Measurements from ENCODE around the gene TYSND1. TPM values are rescaled to one million over a fixed set of nuclear protein-coding genes. Genes with fewer than 3 reads are reported as not detected.
"Not testable (repeated sequence)": the region's sequence is repeated elsewhere in the genome, so short reads cannot be mapped to it uniquely, and the experiment has no call there.

Gene TYSND1
- total RNA-seq, 1 experiment from 2014 or later = 23.1 TPM

DNA sequence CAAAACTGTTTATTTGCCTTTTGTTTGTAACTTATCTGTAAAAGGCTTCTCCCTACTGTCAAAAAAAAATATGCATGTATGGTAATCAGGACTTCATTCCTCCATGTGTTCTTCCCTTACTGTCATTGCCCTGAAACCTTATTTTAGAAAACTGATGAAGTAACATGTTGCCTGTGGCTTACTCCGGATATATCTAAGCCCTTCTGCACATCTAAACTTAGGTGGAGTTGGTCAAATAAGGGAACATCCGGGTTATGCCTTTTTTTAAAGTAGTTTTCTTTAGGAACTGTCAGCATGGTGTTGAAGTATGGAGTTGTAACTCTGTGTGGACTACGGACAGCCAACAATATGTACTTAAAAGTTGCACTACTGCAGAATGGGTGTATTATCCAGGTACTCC is 17.7 kb upstream of the TYSND1 start:
- no peak for DNase-seq (ENCODE audit: extremely low read depth, low read depth)

DNA sequence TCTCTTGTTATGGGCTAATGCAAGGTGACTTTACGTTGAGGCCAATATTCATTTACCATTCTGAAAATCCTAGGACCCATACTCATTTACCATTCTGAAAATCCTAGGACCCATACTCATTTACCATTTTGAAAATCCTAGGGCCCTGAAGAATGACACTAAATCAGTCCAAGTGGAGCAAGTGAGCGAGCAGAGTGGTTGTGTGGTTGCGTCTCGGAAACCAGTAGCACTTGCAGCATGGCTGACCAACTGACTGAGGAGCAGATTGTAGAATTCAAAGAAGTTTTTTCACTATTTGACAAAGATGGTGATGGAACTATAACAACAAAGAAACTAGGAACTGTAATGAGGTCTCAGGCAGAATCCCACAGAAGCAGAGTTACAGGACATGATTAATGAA is 16.9 kb upstream of the TYSND1 start:
- DNase-seq (ENCODE audit: extremely low read depth, low read depth) = no peak

DNA sequence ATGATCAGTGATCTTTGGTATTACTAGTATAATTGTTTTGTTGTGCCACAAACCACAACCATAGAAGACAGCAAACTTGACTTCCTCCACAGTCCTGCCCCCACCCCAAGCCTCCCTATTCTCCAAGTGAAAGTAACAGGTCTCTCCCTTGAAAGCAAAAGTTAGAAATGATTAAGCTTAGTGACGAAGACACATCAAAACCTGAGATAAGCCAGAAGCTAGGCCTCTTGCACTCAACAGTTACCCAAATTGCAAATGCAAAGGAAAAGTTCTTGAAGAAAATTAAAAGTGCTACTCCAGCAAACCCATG is 16.3 kb upstream of the TYSND1 start:
- no peak for DNase-seq (ENCODE audit: extremely low read depth, low read depth)

DNA sequence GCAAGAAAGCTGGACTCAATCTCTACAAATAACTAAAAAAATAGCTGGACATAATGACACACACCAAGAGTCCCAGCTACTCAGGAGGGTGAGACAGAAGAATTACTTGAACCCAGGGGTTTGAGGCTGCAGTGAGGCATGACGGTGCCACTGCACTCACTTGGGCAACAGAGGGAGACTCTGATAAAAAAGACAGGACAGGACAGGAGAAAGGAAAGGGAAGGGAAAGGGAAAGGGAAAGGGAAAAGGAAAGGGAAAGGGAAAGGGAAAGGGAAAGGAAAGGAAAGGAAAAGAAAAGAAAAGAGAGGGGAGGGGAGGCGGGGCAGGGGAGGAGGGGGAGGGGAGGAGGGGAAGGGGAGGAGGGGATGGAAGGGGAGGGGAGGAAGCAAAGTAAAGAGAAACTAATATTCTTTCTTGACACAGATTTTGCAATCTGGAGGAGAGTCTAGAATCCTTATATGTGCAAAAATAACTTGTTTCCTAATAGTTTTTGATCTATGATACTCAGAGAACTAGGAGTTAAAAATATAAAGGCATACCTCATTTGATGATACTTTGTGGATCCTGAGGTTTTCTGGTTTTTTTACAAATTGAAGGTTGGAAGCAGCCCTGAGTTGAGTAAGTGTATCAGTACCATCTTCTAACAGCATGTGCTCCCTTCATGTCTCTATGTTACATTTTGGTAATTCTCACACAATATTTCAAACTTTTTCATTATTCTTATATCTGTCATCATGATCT is 15.8 kb upstream of the TYSND1 start:
- DNase-seq (ENCODE audit: extremely low read depth, low read depth) = no peak

DNA sequence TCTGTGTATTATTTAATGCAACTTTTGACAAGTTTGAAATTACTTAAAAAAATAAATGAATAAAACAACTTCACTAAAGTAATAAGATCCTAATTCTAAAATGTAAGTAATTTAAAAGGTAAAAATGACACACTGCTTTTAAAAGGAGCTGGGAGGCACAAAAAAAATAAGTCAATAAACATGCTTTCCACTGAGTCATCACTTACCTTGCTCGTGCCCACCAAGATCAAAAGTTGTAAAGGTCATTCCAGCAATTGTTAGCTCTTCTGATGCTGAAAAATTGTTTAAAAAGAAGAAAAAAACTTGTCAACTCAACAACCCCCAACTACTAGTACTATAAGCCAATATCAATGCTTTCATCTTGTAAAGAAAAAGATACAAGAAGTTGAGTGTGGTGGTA is 14.3 kb upstream of the TYSND1 start:
- DNase-seq (ENCODE audit: extremely low read depth, low read depth) = no peak

DNA sequence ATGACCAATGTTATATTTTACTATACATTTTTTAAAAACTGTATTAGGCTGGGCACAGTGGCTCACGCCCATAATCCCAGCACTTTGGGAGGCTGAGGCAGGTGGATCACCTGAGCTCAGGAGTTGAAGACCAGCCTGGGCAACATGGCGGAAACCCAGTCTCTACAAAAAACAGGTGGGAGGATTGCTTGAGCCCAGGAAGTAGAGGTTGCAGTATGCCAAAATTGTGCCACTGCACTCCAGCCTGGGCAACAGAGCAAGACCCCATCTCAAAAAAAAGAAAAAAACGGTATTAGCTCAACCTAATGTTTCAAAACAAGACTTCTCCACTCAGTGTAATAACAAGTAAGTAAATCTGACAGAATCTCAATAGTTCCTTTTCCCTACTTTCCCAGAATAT is 12.9 kb upstream of the TYSND1 start:
- DNase-seq (ENCODE audit: extremely low read depth, low read depth) = not testable (repeated sequence)

DNA sequence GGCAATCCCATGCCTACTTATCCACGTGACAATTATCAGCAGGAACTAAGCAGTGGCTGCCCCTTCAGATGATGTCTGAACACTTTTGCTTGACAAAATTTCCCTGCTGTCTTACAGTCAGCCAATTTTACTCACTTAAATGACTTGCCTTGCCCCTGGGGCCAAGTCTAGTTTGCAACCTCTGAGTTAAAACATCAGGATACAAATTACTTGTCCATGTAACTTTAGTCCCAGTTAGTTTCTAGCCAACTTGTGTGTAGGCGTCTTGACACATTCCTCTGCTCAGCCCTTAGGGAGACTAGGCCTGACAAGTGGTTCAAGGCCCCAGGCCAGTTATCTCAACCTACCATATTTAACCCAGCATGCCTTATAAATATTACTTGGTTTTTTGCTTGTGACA is 11.6 kb upstream of the TYSND1 start:
- no peak for DNase-seq (ENCODE audit: extremely low read depth, low read depth)

DNA sequence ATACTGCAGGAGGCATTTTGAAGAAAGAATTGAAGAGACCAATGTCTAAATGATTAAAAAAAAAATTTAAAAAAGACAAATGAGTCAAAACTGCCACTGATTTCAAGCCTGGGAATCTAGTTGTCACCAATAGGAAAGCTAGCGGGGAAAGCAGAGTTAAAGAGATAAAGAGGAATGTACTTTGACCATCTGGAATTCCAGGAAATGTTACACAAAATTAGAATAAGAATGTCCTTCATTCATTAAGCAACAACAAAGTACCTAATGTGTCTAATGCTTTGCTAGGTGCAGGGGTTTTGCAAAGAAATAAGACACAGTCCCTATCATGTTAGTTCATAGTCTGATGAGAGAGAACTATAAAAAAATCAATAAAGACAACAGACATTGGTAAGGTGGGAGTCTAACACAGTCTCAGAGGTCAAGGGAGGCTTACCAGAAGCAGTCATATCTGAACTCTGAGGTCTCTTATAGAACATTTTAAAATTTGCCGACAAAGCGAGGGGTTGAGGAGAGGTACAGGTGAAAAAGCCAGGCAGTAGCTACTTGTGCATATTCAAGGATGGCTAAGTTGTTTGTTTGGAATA is 8.8 kb upstream of the TYSND1 start:
- no peak for DNase-seq (ENCODE audit: extremely low read depth, low read depth)

DNA sequence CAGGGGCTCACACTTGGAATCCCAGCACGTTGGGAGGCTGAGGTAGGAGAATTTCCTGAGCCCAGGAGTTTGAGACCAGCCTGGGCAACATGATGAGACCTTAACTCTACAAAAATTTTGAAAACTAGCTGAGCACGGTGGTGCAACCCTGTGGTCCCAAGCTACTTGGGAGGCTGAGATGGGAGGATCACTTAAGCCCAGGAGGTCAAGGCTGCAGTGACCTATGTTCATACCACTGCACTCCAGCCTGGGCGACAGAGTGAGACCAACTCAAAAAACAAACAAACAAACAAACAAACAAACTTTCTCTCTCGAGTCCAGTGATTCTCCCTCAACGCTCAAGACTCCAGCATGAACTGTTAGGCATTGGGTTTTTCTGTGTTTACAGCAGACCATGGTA is 2.0 kb upstream of the TYSND1 start:
- no peak for DNase-seq (ENCODE audit: extremely low read depth, low read depth)

DNA sequence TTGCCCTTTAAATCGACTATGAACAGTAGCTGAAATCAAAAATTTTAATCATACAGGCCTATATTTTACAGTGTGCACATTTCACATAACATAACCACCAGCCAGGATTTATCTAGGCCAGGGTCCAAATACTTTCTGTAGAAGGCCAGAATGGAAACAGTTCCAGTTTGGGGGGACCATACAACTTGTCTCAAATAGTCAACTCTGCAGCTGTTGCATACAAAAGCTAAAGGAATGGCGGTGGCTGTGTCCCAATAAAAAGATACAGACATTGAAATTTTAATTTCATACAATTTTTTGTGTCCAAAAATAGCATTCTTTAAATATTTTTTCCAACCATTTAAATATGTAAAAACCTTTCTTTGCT is 742 bp upstream of the TYSND1 start:
- no peak for DNase-seq (ENCODE audit: extremely low read depth, low read depth)

DNA sequence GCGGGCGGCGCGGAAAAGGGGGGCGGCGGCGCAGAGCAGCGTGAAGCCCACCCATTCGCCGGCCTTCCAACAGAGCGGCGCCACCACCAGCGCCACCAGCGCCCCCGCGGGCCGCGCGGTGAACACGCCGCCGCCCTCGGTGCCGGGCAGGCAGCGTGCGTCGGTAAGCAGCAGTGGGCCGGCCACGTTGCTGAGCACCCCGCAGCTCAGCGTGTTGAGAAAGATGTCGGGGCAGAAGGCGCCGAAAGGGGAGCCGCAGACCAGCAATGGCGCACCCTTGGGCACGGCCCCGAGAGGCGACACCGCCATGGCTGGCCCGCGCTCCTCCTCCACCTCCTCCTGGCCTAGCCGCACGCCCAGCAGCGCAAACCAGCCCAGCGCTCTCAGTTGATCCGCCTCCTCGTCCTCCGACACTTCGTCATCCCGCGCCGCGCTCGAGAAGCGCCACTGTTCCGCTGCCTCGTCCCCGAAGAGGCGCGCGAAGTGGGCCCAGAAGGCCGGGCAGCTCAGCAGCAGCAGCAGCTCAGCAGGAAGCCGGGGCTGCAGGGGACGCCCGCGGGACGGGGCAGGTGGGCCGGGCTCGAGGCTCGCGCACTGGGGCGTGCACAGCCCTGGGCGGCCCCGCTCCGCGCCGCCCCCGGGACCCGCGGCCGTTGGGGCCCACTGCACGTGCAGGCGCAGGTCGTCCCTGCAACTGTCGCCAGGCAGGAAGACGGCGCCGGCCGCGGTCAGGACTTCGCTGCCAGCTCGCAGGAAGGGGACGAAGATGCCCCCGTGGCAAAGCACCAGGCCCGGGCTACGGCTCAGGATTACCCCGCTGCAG is 623 bp downstream of the TYSND1 start:
- peak; percentile 43 for DNase-seq (ENCODE audit: extremely low read depth, low read depth)

DNA sequence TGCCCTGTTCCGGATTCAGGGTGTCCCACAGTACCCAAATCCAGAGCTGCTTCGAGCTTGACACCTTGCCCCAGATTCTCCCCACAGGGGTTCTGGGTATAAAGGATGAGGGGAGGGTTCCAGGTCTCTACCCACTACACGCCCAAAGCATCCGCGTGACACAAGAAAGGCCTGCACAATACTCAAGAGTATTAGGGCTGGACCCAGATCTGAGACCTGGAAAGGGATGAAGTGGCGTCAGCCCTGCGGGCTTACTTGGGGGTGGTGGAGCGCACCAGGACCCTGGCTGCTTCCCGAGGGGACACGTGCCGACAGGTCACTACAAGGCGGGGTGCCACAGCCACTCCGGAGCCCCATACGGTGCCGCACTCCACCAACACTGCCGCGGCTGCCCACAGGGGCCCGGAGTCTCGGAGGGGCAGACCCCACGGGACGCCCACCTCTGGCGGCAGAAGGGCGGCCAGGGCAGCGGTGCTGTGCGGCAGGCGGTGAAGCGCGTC is 1.3 kb downstream of the TYSND1 start:
- no peak for DNase-seq (ENCODE audit: extremely low read depth, low read depth)

DNA sequence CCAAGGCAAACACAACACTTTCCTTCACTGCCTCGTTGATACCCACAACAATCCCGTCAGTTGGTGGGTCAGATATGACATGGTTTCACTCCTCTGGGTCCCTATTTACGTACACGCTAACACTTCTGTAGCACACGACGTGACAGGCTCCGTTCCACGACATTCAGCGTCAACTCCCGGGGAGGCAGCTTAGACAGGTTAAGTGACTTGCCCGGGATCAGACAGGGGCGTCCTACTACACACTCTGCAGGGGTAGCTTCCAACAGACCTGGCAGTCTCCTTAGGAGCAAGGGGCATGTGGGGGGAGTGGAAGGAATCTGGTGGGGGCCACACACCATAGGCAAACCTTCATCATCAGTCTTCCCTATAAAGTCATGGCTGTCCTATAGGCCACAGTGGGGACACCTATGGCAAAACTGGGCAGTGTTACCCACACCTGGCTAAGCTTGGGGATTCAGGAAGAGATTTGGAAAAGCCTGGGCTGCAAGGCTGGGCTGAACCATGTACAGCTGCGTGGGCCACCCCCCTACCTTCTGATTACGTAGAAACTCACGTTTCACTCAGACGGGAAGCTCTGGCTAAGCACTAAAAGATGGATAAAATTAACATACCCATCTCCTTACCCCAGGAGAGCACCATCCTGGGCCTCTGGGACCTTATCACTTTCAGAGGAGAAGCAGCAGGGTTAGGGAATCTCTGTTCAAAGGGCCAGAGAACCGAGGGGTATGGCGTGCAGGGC is 2.0 kb downstream of the TYSND1 start:
- DNase-seq (ENCODE audit: extremely low read depth, low read depth) = no peak

DNA sequence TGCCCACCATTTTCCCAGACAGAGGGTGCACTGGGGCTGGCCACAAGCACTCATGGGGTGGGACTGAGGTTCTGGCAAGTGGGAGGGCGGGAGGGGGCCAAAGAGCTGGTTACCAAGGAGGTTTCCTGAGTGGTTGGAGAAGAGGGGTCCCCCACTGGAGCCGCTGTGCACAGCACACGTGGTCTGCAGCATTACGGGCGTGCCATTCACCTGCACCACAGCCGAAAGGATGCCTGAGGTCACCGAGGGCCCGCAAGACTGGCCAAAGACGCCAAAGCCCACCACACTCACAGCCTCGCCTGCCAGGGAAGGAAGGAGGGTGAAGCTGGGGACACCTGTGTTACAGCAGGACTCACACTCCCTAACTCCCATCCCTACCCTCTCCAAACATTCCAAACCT is 3.9 kb downstream of the TYSND1 start:
- no peak for DNase-seq (ENCODE audit: extremely low read depth, low read depth)

DNA sequence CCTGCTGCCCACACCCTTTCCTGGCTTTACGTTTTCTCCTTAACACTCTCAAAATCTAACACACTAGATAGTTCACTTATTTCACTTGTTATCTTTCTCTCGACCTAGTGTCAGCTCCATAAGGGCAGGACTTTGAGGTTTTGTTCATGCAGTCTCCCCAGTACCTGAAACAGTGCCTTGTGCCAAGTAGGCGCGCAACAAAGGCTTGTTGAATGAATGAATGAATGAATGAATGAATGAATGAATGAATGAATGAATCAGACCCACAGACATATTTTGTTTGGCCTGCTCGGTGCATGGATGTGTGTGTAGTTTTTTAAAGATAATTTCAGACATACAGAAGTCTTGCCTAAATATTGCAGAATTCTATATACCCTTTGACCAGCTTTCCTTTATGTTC is 6.2 kb downstream of the TYSND1 start:
- DNase-seq (ENCODE audit: extremely low read depth, low read depth) = no peak

DNA sequence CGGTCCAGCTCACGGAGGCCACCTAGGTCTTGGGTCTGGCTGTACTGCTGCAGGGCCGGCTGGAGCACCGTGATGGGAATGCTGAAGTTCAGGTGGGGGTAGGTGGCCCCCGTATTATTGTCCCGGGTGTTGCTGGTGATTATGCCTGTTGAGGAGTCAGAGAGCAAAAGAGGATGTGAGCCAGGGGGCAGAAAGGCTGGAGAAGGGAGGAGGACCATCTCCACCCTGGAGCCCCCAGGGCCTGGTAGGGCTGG is 6.6 kb downstream of the TYSND1 start:
- no peak for DNase-seq (ENCODE audit: extremely low read depth, low read depth)

DNA sequence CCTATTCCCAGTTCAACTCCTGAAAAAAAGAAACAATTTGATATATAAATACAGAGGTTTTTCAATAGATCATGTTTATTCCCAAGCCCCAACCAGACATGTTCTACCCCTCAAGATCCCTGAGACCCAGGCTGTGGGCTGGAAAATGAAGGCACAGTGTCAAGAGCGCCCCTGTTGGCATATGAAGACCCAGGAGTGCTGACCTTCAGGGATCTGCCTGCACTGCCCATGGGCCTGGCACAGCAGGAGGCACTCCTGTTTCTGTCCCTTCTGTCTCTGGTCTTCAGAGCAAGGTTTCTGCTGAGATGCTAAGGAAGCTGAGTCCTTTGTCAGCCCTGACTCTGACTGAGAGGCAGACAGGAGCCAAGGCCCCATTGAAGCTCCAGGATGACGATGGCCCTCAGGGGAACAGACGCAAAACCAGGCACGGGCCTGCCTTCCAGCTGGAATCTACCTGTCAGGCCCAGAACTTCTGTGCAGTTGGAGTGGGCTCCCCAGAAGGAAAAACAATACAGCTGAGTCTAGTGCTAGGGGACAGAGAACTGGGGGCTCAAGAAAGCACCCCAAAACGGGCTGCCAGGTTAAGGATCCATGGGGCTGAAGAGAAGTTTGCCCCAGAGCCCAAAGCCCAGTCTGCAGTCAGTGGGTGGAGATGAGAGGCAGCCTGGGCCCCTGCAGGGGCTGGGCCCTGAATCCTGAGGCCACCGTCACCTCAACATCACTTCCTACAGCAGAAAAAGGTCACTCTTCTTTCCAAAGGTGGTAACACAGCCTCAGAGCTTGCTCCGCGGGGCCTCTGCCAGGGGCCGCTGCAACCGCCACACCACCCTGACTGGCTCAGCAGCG is 7.1 kb downstream of the TYSND1 start:
- no peak for DNase-seq (ENCODE audit: extremely low read depth, low read depth)

DNA sequence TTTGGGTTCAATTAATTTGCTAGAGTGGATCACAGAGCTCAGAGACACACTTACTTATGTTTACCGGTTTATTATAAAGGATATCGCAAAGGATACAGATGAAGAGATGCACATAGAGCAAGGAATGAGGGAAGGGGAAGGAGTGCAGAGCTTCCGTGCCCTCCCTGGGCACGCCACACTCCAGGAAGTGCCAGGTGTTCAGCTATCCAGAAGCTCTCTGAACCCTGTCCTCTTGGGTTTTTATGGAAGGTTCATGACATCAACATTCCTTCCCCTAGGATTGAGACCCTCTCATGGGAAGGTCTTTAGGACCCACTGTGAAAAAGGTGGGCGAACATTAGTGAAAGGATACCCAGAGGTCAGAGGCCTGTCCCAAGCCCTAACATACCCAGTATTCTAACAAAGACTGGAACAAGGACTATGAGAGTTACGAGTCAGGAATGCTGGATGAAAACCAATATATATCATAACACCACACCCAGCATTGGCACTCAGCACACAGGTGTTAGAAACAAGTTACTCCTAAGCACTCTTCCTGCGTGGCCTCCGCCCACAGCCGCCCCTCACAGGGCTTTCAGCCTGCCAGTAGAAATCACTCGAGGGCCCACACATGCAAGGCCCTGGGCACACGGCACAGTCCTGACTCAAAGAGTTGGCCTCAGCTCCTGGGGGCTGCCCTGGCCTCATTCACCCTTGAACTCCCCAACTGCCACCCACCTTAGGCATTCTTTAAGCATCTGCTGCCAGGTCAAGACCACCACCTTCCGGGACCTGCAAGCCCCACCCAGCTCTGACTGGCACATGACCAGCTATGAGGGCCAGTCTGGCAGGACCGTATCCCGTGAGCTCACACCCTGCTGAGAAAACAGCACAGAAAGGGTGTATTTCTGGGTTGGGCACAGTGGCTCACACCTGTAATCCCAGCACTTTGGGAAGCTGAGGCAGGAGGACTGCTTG is 8.3 kb downstream of the TYSND1 start:
- peak; percentile 70 for DNase-seq (ENCODE audit: extremely low read depth, low read depth)

DNA sequence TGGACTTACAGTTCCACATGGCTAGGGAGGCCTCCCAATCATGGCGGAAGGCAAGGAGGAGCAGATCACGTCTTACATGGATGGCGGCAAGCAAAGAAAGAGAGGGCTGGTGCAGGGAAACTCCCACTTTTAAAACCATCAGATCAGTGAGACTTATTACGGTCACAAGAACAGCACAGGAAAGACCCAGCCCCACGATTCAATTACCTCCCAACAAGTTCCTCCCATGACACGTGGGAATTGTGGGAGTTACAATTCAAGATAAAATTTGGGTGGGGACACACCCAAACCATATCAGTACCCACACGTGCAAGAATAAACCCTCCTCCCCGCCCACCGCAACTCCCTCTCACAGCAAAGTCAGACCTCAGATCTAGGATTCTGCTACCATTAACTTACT is 9.4 kb downstream of the TYSND1 start:
- DNase-seq (ENCODE audit: extremely low read depth, low read depth) = no peak

DNA sequence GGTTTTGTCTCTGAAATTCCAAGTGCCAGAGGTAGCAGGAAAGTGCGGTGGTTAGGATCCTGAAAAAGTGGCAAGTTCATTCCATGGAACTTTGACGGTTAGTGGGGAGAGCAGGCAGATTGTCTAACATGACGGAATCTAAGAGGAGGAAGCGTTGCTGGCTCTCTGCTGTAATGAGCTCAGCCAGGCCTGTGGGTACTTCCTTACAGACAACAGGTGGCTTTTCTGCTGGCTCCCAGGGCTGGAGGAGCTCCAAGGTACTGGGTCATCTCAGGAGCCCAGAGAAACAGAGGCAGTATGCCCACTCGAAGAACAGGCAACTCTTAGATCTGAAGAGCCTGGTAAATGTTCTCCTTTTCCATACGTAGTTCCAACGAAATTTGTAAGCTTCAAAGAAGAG is 10.8 kb downstream of the TYSND1 start:
- no peak for DNase-seq (ENCODE audit: extremely low read depth, low read depth)

Measured in NCI-H460 (cell line).